B cell (primary cell): ENCODE results near the gene SLU7.

Source experiments
- CTCF ChIP-seq: fragments of 200-600 bp; IDR thresholded peaks from one replicate; pipeline ENCODE4 v1.8.0; 2022; ENCODE audit warnings: antibody characterized with exemption, mild to moderate bottlenecking
- EZH2 ChIP-seq: IDR thresholded peaks from 2 replicates; pipeline ENCODE4 v1.6.1; 2012; ENCODE audit warnings: borderline replicate concordance, low read depth, mild to moderate bottlenecking, moderate library complexity, low read length; ENCODE audit not compliant: insufficient read depth, poor library complexity, severe bottlenecking

- TF ChIP-seq CTCF (no peak), EZH2 (no peak)
Observed at GRCh38 chr5:160458806-160459800, 40.2 kb upstream of the SLU7 start.
